Measurements from ENCODE around the gene PLA2G12A.

Gene PLA2G12A

DNA sequence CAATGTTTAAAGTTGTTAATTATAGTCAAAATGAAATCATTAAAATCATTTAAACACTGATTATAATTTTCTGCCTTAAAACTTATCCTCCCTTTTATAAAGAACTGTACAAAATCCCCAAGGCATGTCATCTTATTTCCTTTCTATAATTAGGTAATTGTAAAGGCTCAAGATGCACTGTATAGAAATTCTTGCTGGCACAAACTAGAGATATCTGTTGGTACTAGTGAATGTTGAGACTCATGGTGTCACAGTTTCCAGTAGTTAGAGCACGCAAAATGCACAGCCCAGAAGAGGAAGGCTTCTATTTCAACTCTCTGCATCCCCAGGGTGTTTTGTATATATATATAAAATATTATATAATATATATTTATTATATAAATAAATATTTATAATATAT is 22.7 kb upstream of the PLA2G12A start:
- in situ Hi-C loops (cut with MboI; ENCODE audit: low pct_unique_long_range_greater_than_20kb, low sequenced_read_pairs, unreplicated experiment): no loop called here
- no peak for DNase-seq (ENCODE audit: low spot score)
- TF ChIP-seq, protein P1, sequence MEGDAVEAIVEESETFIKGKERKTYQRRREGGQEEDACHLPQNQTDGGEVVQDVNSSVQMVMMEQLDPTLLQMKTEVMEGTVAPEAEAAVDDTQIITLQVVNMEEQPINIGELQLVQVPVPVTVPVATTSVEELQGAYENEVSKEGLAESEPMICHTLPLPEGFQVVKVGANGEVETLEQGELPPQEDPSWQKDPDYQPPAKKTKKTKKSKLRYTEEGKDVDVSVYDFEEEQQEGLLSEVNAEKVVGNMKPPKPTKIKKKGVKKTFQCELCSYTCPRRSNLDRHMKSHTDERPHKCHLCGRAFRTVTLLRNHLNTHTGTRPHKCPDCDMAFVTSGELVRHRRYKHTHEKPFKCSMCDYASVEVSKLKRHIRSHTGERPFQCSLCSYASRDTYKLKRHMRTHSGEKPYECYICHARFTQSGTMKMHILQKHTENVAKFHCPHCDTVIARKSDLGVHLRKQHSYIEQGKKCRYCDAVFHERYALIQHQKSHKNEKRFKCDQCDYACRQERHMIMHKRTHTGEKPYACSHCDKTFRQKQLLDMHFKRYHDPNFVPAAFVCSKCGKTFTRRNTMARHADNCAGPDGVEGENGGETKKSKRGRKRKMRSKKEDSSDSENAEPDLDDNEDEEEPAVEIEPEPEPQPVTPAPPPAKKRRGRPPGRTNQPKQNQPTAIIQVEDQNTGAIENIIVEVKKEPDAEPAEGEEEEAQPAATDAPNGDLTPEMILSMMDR (IDR thresholded peaks at IDR 0.05; ENCODE audit: extremely low read depth, insufficient read depth, missing control alignments): no peak

DNA sequence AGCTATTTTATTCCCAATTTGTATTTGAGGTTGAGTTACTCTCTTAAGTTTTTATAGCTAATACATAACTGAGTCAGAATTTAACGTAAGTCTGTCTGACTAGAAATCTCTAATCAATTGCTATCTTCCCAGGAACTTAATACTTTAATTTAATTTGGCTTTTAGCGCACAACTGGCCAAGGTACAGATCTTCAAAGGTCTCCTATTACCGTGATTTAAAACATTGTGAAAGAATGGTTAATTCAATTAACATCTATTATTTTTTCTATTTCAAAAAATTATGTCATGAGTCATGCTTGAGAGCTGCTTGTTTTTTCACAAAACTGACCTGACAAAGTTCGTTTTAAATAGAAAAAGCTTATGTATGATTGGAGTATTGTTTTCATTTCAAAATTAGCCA is 22.0 kb upstream of the PLA2G12A start:
- DNase-seq (ENCODE audit: low spot score): no peak
- in situ Hi-C loops (cut with MboI; ENCODE audit: low pct_unique_long_range_greater_than_20kb, low sequenced_read_pairs, unreplicated experiment): no loop called here
- TF ChIP-seq, protein P1 (IDR thresholded peaks at IDR 0.05; ENCODE audit: extremely low read depth, insufficient read depth, missing control alignments): no peak

DNA sequence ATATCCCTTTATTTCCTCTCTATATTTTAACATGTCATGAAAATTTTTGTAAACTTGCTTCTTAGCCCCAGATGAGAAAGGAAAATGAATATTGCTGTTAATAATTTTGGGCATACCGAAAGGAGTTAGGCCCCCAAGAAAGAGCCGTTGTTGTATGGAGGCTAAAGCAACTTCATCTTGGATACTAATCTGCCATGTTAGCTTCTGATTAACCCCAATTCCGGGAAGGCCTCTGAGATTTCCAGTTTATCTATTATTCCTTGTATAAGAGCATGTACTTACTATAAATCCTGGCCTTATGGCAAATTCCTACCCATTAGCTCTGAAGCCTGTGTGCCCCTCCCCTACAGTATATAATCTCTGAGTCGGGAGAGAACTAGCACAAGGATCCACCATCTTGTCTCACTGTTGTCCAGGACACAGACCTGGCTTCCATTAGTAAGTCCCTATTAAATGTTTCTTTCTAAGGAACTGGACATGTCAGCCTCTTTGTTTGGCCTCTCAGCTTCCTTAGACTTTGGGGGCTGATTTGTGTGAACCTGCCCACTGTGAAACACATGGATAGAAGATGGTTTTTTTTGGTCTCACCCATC is 20.9 kb upstream of the PLA2G12A start:
- no peak for DNase-seq (ENCODE audit: low spot score)
- in situ Hi-C loops (cut with MboI; ENCODE audit: low pct_unique_long_range_greater_than_20kb, low sequenced_read_pairs, unreplicated experiment): no loop called here
- TF ChIP-seq, protein P1 (IDR thresholded peaks at IDR 0.05; ENCODE audit: extremely low read depth, insufficient read depth, missing control alignments): no peak

DNA sequence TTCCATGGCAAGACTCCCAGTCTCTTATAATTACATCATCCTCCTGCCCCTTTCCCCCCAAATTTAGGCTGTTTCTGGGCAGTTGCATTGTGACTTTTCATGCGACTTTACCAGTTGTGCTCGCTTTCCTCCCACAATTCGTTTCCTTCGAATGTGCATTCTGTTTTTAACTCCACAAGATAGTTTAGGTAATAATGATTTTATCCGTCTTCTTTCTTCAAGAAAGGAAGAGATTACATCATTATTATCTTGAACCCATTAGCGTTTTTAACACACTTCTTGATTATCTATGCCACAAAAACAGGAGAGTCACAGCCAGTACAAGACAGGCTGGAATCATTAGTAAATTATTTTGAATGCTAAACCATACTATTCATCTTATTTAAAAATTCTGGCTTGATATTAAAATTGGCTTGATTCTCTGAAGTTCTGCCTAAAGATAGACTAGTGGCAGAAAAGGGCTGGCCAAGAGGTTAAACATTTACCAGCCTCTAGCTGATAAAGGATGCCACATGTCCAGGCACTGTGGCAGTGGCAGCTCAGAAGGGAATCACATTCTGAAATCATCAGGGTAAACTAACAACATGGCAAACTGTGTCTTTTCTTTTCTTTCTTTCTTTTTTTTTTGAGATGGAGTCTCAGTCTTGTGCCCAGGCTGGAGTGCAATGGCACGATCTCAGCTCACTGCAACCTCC is 19.7 kb upstream of the PLA2G12A start:
- in situ Hi-C loops (cut with MboI; ENCODE audit: low pct_unique_long_range_greater_than_20kb, low sequenced_read_pairs, unreplicated experiment): no loop called here
- TF ChIP-seq, protein P1 (IDR thresholded peaks at IDR 0.05; ENCODE audit: extremely low read depth, insufficient read depth, missing control alignments): no peak
- no peak for DNase-seq (ENCODE audit: low spot score)

DNA sequence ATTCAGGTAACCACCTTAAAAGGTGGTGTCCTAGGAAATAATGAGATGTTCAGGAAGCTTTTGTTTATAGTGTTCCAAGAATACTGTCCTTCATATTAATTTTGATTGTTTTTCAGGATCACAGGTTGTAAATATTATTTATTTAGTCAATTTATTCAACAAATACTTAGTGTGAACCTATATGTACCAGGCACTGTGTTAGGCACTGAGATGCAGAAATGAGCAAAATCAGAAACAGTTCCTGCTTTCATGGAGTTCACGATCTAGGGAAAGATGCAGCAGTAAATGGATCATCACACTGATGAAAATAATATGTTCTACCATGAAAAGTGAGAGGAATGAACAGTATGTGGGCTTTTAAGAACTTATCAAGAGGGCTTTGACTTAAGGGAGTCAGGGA is 18.2 kb upstream of the PLA2G12A start:
- TF ChIP-seq, protein P1 (IDR thresholded peaks at IDR 0.05; ENCODE audit: extremely low read depth, insufficient read depth, missing control alignments): no peak
- DNase-seq (ENCODE audit: low spot score): no peak
- in situ Hi-C loops (cut with MboI; ENCODE audit: low pct_unique_long_range_greater_than_20kb, low sequenced_read_pairs, unreplicated experiment): no loop called here

DNA sequence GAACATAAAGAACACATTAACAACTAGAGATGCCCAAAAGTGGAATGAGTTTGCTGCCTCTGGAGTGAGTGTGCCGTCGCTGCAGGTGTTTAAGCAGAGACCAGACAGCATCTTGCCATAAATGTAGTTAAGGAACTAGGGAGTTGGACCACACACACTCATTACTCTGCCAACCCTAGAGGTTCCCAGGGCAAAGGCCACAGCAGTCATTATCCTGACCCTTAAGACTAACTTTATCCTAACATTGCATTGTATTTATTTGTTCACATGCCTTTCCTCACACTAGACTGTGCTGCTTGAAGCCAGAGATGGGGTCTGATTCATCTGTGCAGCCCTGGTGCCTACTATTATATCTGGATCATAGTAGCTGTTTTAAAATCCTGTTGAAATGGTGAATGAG is 16.9 kb upstream of the PLA2G12A start:
- no peak for DNase-seq (ENCODE audit: low spot score)
- in situ Hi-C loops (cut with MboI; ENCODE audit: low pct_unique_long_range_greater_than_20kb, low sequenced_read_pairs, unreplicated experiment): no loop called here
- TF ChIP-seq, protein P1 (IDR thresholded peaks at IDR 0.05; ENCODE audit: extremely low read depth, insufficient read depth, missing control alignments): no peak
